GM19468 (cell line): ENCODE results near the gene CAMK2N2.

ENCODE experiments used
- ATAC-seq: cut with Tn5 transposase; IDR thresholded peaks from one replicate; pipeline ENCODE4 v1.9.1; 2021; ENCODE audit warnings: mild to moderate bottlenecking, moderate library complexity, moderate number of reproducible peaks; ENCODE audit not compliant: unreplicated experiment; ENCODE audit errors: extremely low read depth

The CAMK2N2 gene

DNA sequence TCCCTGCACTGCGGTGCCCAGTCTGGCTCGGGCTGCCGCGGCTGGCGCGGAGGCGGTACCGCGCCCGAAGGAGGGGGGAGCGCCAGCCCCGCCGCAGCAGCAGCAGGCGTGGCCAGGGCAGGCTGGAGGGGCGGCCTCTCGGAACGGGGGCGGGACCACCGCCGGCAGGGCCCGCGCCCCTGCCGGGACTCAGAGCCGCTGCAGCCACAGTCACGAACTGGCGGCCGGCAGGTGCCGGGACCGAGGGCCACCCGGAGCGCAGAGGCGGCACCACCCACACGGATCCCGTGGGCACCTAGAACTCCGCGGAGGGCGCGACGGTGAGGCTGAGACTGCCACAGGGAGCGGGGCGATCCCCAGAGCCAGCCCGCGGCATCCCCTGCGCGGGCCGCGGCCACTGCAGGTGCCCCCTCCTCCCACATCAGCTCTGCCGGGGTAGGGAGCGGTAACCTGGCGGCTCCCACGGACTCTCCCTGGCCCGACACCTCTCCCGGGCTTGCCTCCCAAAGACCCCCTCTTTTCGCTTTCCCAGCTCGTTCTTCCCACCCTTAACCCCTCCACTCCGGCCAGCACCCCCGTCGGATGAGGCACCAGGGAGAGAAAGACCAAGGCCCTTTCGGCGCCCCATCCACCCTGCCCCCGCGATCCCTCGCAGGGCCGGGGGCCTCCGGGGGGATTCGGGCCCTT is 31.8 kb downstream of the CAMK2N2 start, which contains the start of gene VWA5B2:
Gene VWA5B2, plus strand, starts transcription at position 192 of the 687 bp plus-strand sequence. CDS start 944 bp downstream, outside the sequence.
- peak; percentile 88 for ATAC-seq

DNA sequence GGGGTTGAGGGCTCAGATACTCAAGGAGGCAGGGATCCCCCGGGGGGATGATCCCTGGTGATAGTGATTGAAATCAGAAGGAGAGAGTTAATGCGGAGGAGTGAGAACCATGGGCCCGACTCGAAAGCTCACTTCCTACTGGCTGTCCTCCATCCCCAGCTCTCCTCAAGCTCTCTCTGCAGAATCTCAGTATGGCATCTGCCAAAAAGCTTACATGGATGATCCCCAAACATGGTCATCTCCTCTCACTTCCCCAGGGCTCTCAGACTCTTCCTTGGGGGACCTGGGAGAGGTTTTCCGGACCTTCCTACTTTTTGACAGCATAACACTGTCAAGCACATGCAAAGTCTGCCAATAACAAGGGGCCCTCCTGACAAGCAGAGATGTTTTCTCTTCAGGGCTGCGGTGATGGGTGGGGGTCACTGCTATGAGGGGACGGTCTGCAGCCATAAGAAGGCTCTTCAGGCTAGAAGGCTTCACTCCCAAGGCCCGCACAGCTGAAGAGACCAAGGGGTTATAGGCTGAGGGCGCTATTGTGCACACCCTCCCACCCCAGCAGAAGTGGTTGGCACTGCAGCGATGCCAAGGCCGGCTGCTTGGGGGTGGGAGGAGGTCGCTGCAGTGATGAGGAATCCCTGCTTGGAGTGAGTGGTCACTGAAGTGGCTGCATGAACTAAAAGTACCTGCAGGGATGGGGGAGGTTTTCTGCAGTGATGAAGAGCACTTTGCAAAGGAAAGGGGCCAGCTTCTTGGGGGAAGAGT is 32.8 kb downstream of the CAMK2N2 start:
- no peak for ATAC-seq

DNA sequence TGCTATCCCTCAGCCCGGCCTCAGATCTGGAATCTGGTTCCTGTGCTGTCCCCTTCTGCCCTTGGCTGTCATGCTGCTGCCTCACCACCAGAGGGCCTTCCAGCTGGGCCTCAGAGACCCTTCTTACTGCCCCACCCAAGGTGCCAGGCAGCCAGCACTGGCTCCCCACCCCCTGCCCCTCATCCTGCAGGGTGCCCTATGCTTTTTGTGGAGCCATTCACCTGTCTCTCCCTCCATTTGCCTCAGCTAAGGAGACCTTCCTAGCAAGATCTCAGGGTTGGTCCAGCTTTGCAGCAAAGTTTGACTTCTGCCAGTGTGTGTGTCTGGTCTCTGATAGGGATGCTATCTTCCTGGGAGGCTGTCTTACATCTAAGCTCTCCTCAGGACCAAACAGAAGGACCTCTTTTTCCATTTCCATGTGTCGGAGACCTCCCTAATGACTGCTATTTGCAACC is 33.8 kb downstream of the CAMK2N2 start:
- ATAC-seq, result no peak

GRCh38 chr3:184223946-184224345 is 37.4 kb downstream of the CAMK2N2 start:
- no peak for ATAC-seq

DNA sequence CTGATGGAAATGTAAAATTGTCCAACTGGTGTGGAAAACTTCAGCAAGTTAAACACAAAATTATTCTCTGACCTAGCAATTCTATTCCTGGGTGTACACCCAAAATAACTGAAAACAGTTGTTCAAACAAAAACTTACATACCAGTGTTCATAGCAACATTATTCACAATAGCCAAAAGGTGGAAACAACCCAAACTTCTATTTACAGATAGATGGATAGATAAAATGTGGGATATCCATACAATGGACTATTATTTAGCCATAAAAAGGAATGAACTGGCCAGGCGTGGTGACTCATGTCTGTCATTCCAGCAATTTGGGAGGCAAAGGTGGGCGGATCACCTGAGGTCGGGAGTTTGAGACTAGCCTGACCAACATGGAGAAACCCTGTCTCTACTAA is 38.8 kb downstream of the CAMK2N2 start:
- no peak for ATAC-seq

GRCh38 chr3:184218814-184219213 is 42.5 kb downstream of the CAMK2N2 start:
- ATAC-seq, result no peak

GRCh38 chr3:184211718-184212117 is 49.6 kb downstream of the CAMK2N2 start:
- ATAC-seq, result no peak

- no peak for ATAC-seq
Observed at GRCh38 chr3:184211297-184211696, 50.1 kb downstream of the CAMK2N2 start.
